Left lung (tissue), 10 donors: ENCODE results near the gene LRRFIP2. TPM values are rescaled to one million over a fixed set of nuclear protein-coding genes. Genes with fewer than 3 reads are reported as not detected.

Experiments used
- ATAC-seq: fragments of 200-7000 bp; cut with Tn5 transposase; one replicate; pipeline ENCODE4 v1.9.1; 2020; ENCODE audit warnings: moderate library complexity
- DNase-seq, 4 donors: peaks; one replicate each; pipeline ENCODE4 v3.0.0-alpha.2; 2013 to 2020
- H3K27ac ChIP-seq, 2 donors: fragments of 200-600 bp; sonication (generic) in 1 of 2; one replicate each; pipeline versions ENCODE4 v1.5.0 to v1.8.0; 2020 to 2021
- H3K27me3 ChIP-seq, 2 donors: fragments of 200-600 bp; sonication (generic) in 1 of 2; one replicate each; pipeline versions ENCODE4 v1.5.0 to v1.8.0; 2020 to 2021
- H3K36me3 ChIP-seq, 2 donors: fragments of 200-600 bp; sonication (generic) in 1 of 2; one replicate each; pipeline versions ENCODE4 v1.5.0 to v1.8.0; 2020 to 2021
- H3K4me1 ChIP-seq, 2 donors: fragments of 200-600 bp; one replicate each; pipeline ENCODE4 v1.8.0; 2021
- H3K4me3 ChIP-seq, 2 donors: fragments of 200-600 bp; sonication (generic) in 1 of 2; one replicate each; pipeline versions ENCODE4 v1.5.0 to v1.8.0; 2020 to 2021; ENCODE audit warnings: mild to moderate bottlenecking in 1 of 2
- H3K9me3 ChIP-seq, 2 donors: fragments of 200-600 bp; sonication (generic) in 1 of 2; one replicate each; pipeline versions ENCODE4 v1.5.0 to v1.8.0; 2020 to 2021
- CTCF ChIP-seq, 2 donors: fragments of 200-600 bp; sonication (generic) in 1 of 2; IDR thresholded peaks; one replicate each; pipeline versions ENCODE4 v1.5.0 to v1.8.0; 2021; ENCODE audit warnings: antibody characterized with exemption in 2 of 2
- intact Hi-C, 2 donors: fragments of 100-400 bp; cut with DNase I; formaldehyde crosslinking; loops; one replicate each; pipeline versions ENCODE4 v1.11.2 to v1.14.2; 2022
- polyA plus RNA-seq, 6 donors: library from polyadenylated mRNA; unstranded; fragments of 120-200 nt; gene quantifications; one replicate each; pipeline ENCODE4 v1.2.1, GENCODE V29; 2013; ENCODE audit not compliant: insufficient read length in 6 of 6
- total RNA-seq, 2 donors: library from RNA; stranded (reverse); fragmentation: NEBNext Ultra II Directional; extraction: Animal tissue kit (Norgen Biotek cat#: 25700); gene quantifications; one replicate each; pipeline ENCODE4 v1.2.1, GENCODE V29; 2021
- donor health status: DM: no; HTN: yes; CAD: no.
- donor health status: DM: no; HTN: no; CAD: no.

The LRRFIP2 gene
- total and polyA plus RNA-seq, 8 donors = 52.6 to 76.3 (median 66.0) TPM

GRCh38 chr3:37129871-37130270 is 44.5 kb downstream of the LRRFIP2 start:
- TF ChIP-seq CTCF (IDR thresholded peaks at IDR 0.05) = no peak
- intact Hi-C loops = no loop called here
- Histone ChIP-seq H3K36me3 (no peaks in the 10 kb centered on the region), H3K27me3 (no peaks in the 10 kb centered on the region), H3K9me3 (no peaks in the 10 kb centered on the region), H3K4me1 (peaks cover 9 to 49% of the 10 kb centered on the region in 2 donors), H3K27ac (no peak overlapping the region), H3K4me3 (no peak overlapping the region)
- DNase-seq (no peak), ATAC-seq (no peak)

GRCh38 chr3:37127340-37127739 is 47.0 kb downstream of the LRRFIP2 start:
- peaks cover 10 to 46% of the 10 kb centered on the region in 2 donors for H3K4me1 ChIP-seq
- DNase-seq = no peak
- H3K27ac ChIP-seq = no peak overlapping the region
- no peak overlapping the region for H3K4me3 ChIP-seq
- no peak for ATAC-seq
- no peaks in the 10 kb centered on the region for H3K36me3 ChIP-seq
- H3K9me3 ChIP-seq = no peaks in the 10 kb centered on the region
- no peaks in the 10 kb centered on the region for H3K27me3 ChIP-seq
- no peak for TF ChIP-seq CTCF (IDR thresholded peaks at IDR 0.05)
- intact Hi-C loops = no loop called here

GRCh38 chr3:37126856-37127255 is 47.5 kb downstream of the LRRFIP2 start:
- no peak for ATAC-seq

GRCh38 chr3:37125195-37126073 is 48.9 kb downstream of the LRRFIP2 start:
- Histone ChIP-seq H3K9me3 (no peaks in the 10 kb centered on the region), H3K36me3 (no peaks in the 10 kb centered on the region), H3K27me3 (no peaks in the 10 kb centered on the region), H3K4me1 (peaks cover 6 to 30% of the 10 kb centered on the region in 2 donors), H3K4me3 (no peak overlapping the region), H3K27ac (peak overlapping the region in 1 of 2 donors; percentile 23)
- no peak for TF ChIP-seq CTCF (IDR thresholded peaks at IDR 0.05)
- ATAC-seq = peak; percentile 84
- intact Hi-C loops = no loop called here
- no peak for DNase-seq

More at GRCh38 chr3:37126856-37127255, 47.5 kb downstream of the LRRFIP2 start:
- intact Hi-C loops = no loop called here
- Histone ChIP-seq H3K4me3 (no peak overlapping the region), H3K36me3 (no peaks in the 10 kb centered on the region), H3K4me1 (peaks cover 6 to 44% of the 10 kb centered on the region in 2 donors), H3K27ac (no peak overlapping the region), H3K9me3 (no peaks in the 10 kb centered on the region), H3K27me3 (no peaks in the 10 kb centered on the region)
- no peak for TF ChIP-seq CTCF (IDR thresholded peaks at IDR 0.05)
- no peak for DNase-seq

GRCh38 chr3:37124435-37124834 is 49.9 kb downstream of the LRRFIP2 start:
- Histone ChIP-seq H3K4me1 (peaks cover 6 to 24% of the 10 kb centered on the region in 2 donors), H3K36me3 (no peaks in the 10 kb centered on the region), H3K27ac (no peak overlapping the region), H3K4me3 (no peak overlapping the region), H3K27me3 (no peaks in the 10 kb centered on the region), H3K9me3 (no peaks in the 10 kb centered on the region)
- TF ChIP-seq CTCF (IDR thresholded peaks at IDR 0.05) = no peak
- ATAC-seq (no peak), DNase-seq (no peak)
- intact Hi-C loops = no loop called here
